K562 (cell line): Measurements from ENCODE around the gene PRR35. TPM values are rescaled to one million over a fixed set of nuclear protein-coding genes. Genes with fewer than 3 reads are reported as not detected.

Source experiments
- DIDO1 ChIP-seq: fragments of 450-650 bp; IDR thresholded peaks from 2 replicates; pipeline ENCODE4 v1.6.1; 2016; ENCODE audit warnings: low read depth, missing biosample characterization, missing genetic modification characterization
- ELK3 ChIP-seq: fragments of 450-650 bp; formaldehyde crosslinking; IDR thresholded peaks from 2 replicates; pipeline ENCODE4 v1.4.0; 2020; ENCODE audit warnings: mild to moderate bottlenecking
- ETV6 ChIP-seq, 3 experiments: fragments of 150-350 bp in 1 of 3; sonication (generic) in 1 of 3; formaldehyde crosslinking in 1 of 3; IDR thresholded peaks; 2 replicates each; pipeline versions ENCODE4 v1.6.1 to v1.8.0; 2014 to 2022; ENCODE audit warnings: borderline replicate concordance in 2 of 3, low read depth in 2 of 3, antibody characterized with exemption in 1 of 3, low read length in 1 of 3, mild to moderate bottlenecking in 1 of 3, missing genetic modification reagents in 1 of 3
- HNRNPUL1 ChIP-seq: fragments of 200-400 bp; formaldehyde crosslinking; IDR thresholded peaks from 2 replicates; pipeline ENCODE4 v1.6.1; 2017; ENCODE audit warnings: low read length
- KDM4B ChIP-seq, 2 experiments: fragments of 450-650 bp in 1 of 2; sonication (generic) in 1 of 2; IDR thresholded peaks; 2 replicates each; pipeline ENCODE4 v1.6.1; 2016 to 2017; ENCODE audit warnings: borderline replicate concordance in 2 of 2, antibody characterized with exemption in 1 of 2, low read depth in 1 of 2, mild to moderate bottlenecking in 1 of 2
- MEIS2 ChIP-seq: fragments of 450-650 bp; IDR thresholded peaks from 2 replicates; pipeline ENCODE4 v1.6.1; 2014; ENCODE audit warnings: mild to moderate bottlenecking; ENCODE audit not compliant: partially characterized antibody
- NFATC3 ChIP-seq: fragments of 450-650 bp; IDR thresholded peaks from 2 replicates; pipeline ENCODE4 v1.6.1; 2017; ENCODE audit warnings: mild to moderate bottlenecking
- PREB ChIP-seq: sonication (generic); formaldehyde crosslinking; IDR thresholded peaks from 2 replicates; pipeline ENCODE4 v1.8.1; 2023; ENCODE audit warnings: mild to moderate bottlenecking, missing genetic modification reagents
- RAD51 ChIP-seq: fragments of 450-650 bp; IDR thresholded peaks from 2 replicates; pipeline ENCODE4 v1.7.1; 2016; ENCODE audit warnings: low read depth, mild to moderate bottlenecking, borderline replicate concordance
- RBM15 ChIP-seq: fragments of 200-400 bp; formaldehyde crosslinking; IDR thresholded peaks from 2 replicates; pipeline ENCODE4 v1.6.1; 2018; ENCODE audit warnings: mild to moderate bottlenecking, low read length, moderate library complexity; ENCODE audit not compliant: insufficient read depth
- SAFB ChIP-seq: fragments of 200-400 bp; formaldehyde crosslinking; IDR thresholded peaks from 2 replicates; pipeline ENCODE4 v1.6.1; 2017; ENCODE audit warnings: low read depth, low read length, borderline replicate concordance
- SIRT6 ChIP-seq: IDR thresholded peaks from one replicate; pipeline ENCODE4 v1.6.1; 2012; ENCODE audit warnings: low read depth, mild to moderate bottlenecking, control low read depth, inconsistent platforms, low read length, moderate library complexity
- SMAD3 ChIP-seq: fragments of 450-650 bp; formaldehyde crosslinking; conservative IDR thresholded peaks from 2 replicates; pipeline ENCODE4 v1.4.0; 2020; ENCODE audit warnings: mild to moderate bottlenecking
- TBP ChIP-seq: optimal IDR thresholded peaks from 2 replicates; pipeline ENCODE3; 2011; ENCODE audit warnings: low read depth, low read length, improper control_type of control experiment
- TCF7L2 ChIP-seq: fragments of 150-350 bp; IDR thresholded peaks from 2 replicates; pipeline ENCODE4 v1.6.1; 2016; ENCODE audit warnings: low read depth, mild to moderate bottlenecking, low read length, moderate library complexity
- VEZF1 ChIP-seq: fragments of 200-800 bp; sonication (Bioruptor generic); IDR thresholded peaks from 2 replicates; pipeline ENCODE4 v1.6.1; 2017; ENCODE audit warnings: missing genetic modification characterization, missing compliant biosample characterization
- ZBTB8A ChIP-seq: fragments of 450-650 bp; IDR thresholded peaks from 2 replicates; pipeline ENCODE4 v1.6.1; 2018; ENCODE audit warnings: mild to moderate bottlenecking, moderate library complexity; ENCODE audit not compliant: partially characterized antibody
- ZNF143 ChIP-seq: sonication (generic); formaldehyde crosslinking; IDR thresholded peaks from 2 replicates; pipeline ENCODE4 v1.9.0; 2022; ENCODE audit warnings: mild to moderate bottlenecking, missing genetic modification reagents
- ZNF347 ChIP-seq: fragments of 450-650 bp; formaldehyde crosslinking; IDR thresholded peaks from 2 replicates; pipeline ENCODE4 v1.4.0; 2020; ENCODE audit warnings: low read depth, mild to moderate bottlenecking, moderate library complexity
- ZNF79 ChIP-seq: fragments of 250-450 bp; sonication (Bioruptor Pico); IDR thresholded peaks from 2 replicates; pipeline ENCODE4 v1.4.0; 2020; ENCODE audit warnings: low read depth, mild to moderate bottlenecking, moderate library complexity
- polyA plus RNA-seq, 8 experiments: library from polyadenylated mRNA; depleted of rRNA in 4 of 8; stranded (reverse) in 5 of 8; unstranded in 3 of 8; fragments of >200 nt; fragmentation: Nextera tagmentation in 2 of 8; fragmentation: Illumina TruSeq in 1 of 8; extraction: Ambion mirVana in 2 of 8; extraction: Trizol in 1 of 8; gene quantifications; 2 replicates each; pipeline versions ENCODE4 v1.2.1 to v1.2.3, GENCODE V29; 2011 to 2014; ENCODE audit warnings: inconsistent platforms in 1 of 8, missing spikeins in 1 of 8
- total RNA-seq, 7 experiments: library from RNA; depleted of rRNA in 6 of 7; stranded (reverse); fragments of >200 nt in 6 of 7; fragmentation: Illumina TruSeq in 2 of 7; extraction: Trizol in 2 of 7; gene quantifications; 2 replicates each; pipeline versions ENCODE4 v1.2.1 to v1.2.3, GENCODE V29; 2011 to 2021; ENCODE audit warnings: low replicate concordance in 1 of 7
- TF ChIP-seq, protein P1 (sequence below): fragments of 450-650 bp; IDR thresholded peaks from 2 replicates; pipeline ENCODE4 v1.6.1; 2017; ENCODE audit warnings: antibody characterized with exemption

PRR35 gene
- total and polyA plus RNA-seq, 9 of the 15 experiments (the other 6 are each of a cell fraction or from before 2014, with no cell fraction given): 0.17 to 0.45 (median 0.21) TPM; not detected in 5

DNA sequence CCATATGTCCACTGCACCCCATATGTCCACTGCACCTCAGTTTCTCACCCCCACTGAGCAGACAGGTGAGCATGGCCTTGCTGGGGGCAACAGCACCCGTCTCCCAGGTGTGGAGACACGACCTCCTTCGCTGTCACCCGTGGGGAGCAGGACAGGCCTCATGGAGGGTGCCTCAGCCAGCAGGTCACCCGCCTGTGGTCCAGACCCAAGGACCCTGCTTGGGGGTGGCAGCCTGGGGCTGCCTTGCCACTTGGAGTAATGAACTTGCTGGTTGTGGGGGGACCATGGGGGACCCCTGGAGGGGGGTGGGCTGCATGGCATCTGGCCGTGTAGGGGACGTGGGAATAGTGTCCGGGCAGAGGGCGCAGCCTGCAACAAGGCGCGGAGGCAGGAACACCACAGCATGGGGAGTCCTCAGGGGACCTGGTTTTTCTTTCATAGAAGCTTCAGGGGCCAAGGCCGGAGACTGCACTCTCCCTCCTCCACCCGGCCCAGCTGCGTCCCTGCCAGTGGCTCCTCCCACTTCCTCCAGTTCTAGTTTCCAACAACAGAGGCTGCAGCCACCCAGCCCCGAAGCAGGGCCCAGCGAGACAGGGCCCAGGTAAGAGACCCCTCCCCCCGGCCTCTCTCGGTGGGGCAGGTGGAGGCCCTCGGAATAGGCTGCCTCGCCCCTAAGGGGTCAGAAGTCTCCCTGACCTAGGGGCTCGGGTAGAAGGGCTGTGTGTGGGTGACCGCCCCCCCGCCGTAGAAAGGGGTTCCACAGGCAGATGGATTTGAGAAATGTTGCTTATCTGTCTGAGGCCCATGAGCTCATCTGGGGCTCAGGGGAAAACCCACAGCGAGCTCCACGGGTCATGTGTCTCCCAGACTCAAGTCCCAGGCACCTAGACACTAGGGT is 6.5 kb downstream of the PRR35 start, which contains the start of gene NHLRC4 (continued):
- TF ChIP-seq RBM15: no peak
- TF ChIP-seq SIRT6: no peak
- no peak for TF ChIP-seq SAFB
- TF ChIP-seq ZNF347 (CRISPR knock-in tag): no peak
- no peak for TF ChIP-seq TCF7L2
- TF ChIP-seq, protein P1, sequence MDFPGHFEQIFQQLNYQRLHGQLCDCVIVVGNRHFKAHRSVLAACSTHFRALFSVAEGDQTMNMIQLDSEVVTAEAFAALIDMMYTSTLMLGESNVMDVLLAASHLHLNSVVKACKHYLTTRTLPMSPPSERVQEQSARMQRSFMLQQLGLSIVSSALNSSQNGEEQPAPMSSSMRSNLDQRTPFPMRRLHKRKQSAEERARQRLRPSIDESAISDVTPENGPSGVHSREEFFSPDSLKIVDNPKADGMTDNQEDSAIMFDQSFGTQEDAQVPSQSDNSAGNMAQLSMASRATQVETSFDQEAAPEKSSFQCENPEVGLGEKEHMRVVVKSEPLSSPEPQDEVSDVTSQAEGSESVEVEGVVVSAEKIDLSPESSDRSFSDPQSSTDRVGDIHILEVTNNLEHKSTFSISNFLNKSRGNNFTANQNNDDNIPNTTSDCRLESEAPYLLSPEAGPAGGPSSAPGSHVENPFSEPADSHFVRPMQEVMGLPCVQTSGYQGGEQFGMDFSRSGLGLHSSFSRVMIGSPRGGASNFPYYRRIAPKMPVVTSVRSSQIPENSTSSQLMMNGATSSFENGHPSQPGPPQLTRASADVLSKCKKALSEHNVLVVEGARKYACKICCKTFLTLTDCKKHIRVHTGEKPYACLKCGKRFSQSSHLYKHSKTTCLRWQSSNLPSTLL: no peak
- no peak for TF ChIP-seq ETV6 (IDR thresholded peaks at IDR 0.05; ENCODE audit: borderline replicate concordance in 1 of 2, low read depth in 2 of 2, low read length in 1 of 2)
- no peak for TF ChIP-seq ETV6 (CRISPR knock-in tag; IDR thresholded peaks at IDR 0.05; ENCODE audit: borderline replicate concordance)
- no peak for TF ChIP-seq ZBTB8A
- no peak for TF ChIP-seq SMAD3
- TF ChIP-seq ELK3 (CRISPR knock-in tag): no peak
- TF ChIP-seq NFATC3: no peak
- 0 out of 2 replicates have a peak, but pooled peaks have one; percentile 19 for TF ChIP-seq ZNF143 (CRISPR knock-in tag)
- no peak for TF ChIP-seq DIDO1
- peak; percentile 100 for TF ChIP-seq VEZF1 (CRISPR knock-in tag)
- TF ChIP-seq HNRNPUL1: no peak
- TF ChIP-seq KDM4B (IDR thresholded peaks at IDR 0.05; ENCODE audit: borderline replicate concordance in 2 of 2, low read depth in 1 of 2): no peak
- TF ChIP-seq RAD51: peak; percentile 55
- TF ChIP-seq ZNF79 (CRISPR knock-in tag): no peak
- peak; percentile 44 for TF ChIP-seq TBP
- TF ChIP-seq MEIS2: peak; percentile 14
- no peak for TF ChIP-seq PREB
